ENCODE data around the gene CRACR2A. TPM values are rescaled to one million over a fixed set of nuclear protein-coding genes. Genes with fewer than 3 reads are reported as not detected.

CRACR2A gene
- total RNA-seq, 1 donor = 16.3 TPM

GRCh38 chr12:3611860-3612703 lies 140.8 kb downstream of the CRACR2A start:
- no peaks in the 10 kb centered on the region for H3K36me3 ChIP-seq (ENCODE audit: insufficient read depth, low read length)
- peak; percentile 42 for DNase-seq (ENCODE audit: insufficient read length, low spot score, missing footprints)

GRCh38 chr12:3607821-3608220 lies 145.1 kb downstream of the CRACR2A start:
- Histone ChIP-seq H4K20me1 (ENCODE audit: insufficient read depth, low read length) (no peaks in the 10 kb centered on the region), H3K79me2 (ENCODE audit: insufficient read depth, low read length) (no peaks in the 10 kb centered on the region), H3K27me3 (ENCODE audit: insufficient read depth, low read length) (peaks cover 4% of the 10 kb centered on the region), H3K4me3 (ENCODE audit: insufficient read depth, low read length) (no peak overlapping the region), H3K36me3 (ENCODE audit: insufficient read depth, low read length) (no peaks in the 10 kb centered on the region), H3K9me3 (ENCODE audit: low read depth, low read length) (no peaks in the 10 kb centered on the region), H3K4me2 (ENCODE audit: insufficient read depth, low read length) (no peak overlapping the region), H2AFZ (ENCODE audit: low read length) (no peak overlapping the region), H3K4me1 (ENCODE audit: insufficient read depth, low read length) (peaks cover 6% of the 10 kb centered on the region), H3K27ac (ENCODE audit: low read depth, low read length) (no peak overlapping the region)
- DNase-seq (ENCODE audit: insufficient read length, low spot score, missing footprints) = no peak
- no peak for TF ChIP-seq CTCF (IDR thresholded peaks at IDR 0.05; ENCODE audit: extremely low read depth, low read depth, low read length)

More at GRCh38 chr12:3611860-3612703, 140.8 kb downstream of the CRACR2A start:
- Histone ChIP-seq H3K4me1 (ENCODE audit: insufficient read depth, low read length) (no peaks in the 10 kb centered on the region), H3K79me2 (ENCODE audit: insufficient read depth, low read length) (no peaks in the 10 kb centered on the region), H3K27me3 (ENCODE audit: insufficient read depth, low read length) (no peaks in the 10 kb centered on the region), H3K27ac (ENCODE audit: low read depth, low read length) (no peak overlapping the region), H4K20me1 (ENCODE audit: insufficient read depth, low read length) (no peaks in the 10 kb centered on the region), H2AFZ (ENCODE audit: low read length) (no peak overlapping the region), H3K4me3 (ENCODE audit: insufficient read depth, low read length) (no peak overlapping the region), H3K4me2 (ENCODE audit: insufficient read depth, low read length) (no peak overlapping the region), H3K9me3 (ENCODE audit: low read depth, low read length) (no peaks in the 10 kb centered on the region)
- TF ChIP-seq CTCF (IDR thresholded peaks at IDR 0.05; ENCODE audit: extremely low read depth, low read depth, low read length) = no peak

- Histone ChIP-seq H3K36me3 (ENCODE audit: insufficient read depth, low read length) (no peaks in the 10 kb centered on the region), H3K9me3 (ENCODE audit: low read depth, low read length) (no peaks in the 10 kb centered on the region), H3K4me2 (ENCODE audit: insufficient read depth, low read length) (no peak overlapping the region), H2AFZ (ENCODE audit: low read length) (no peak overlapping the region), H3K79me2 (ENCODE audit: insufficient read depth, low read length) (no peaks in the 10 kb centered on the region), H3K4me1 (ENCODE audit: insufficient read depth, low read length) (peaks cover 6% of the 10 kb centered on the region), H3K4me3 (ENCODE audit: insufficient read depth, low read length) (no peak overlapping the region), H3K27ac (ENCODE audit: low read depth, low read length) (no peak overlapping the region), H3K27me3 (ENCODE audit: insufficient read depth, low read length) (peaks cover 4% of the 10 kb centered on the region), H4K20me1 (ENCODE audit: insufficient read depth, low read length) (no peaks in the 10 kb centered on the region)
- no peak for TF ChIP-seq CTCF (IDR thresholded peaks at IDR 0.05; ENCODE audit: extremely low read depth, low read depth, low read length)
- peak; percentile 25 for DNase-seq (ENCODE audit: insufficient read length, low spot score, missing footprints)
Measured at GRCh38 chr12:3607039-3607720, 145.7 kb downstream of the CRACR2A start.

GRCh38 chr12:3606128-3606527 lies 146.8 kb downstream of the CRACR2A start:
- no peak overlapping the region for H3K27ac ChIP-seq (ENCODE audit: low read depth, low read length)
- no peaks in the 10 kb centered on the region for H3K9me3 ChIP-seq (ENCODE audit: low read depth, low read length)
- H2AFZ ChIP-seq (ENCODE audit: low read length) = no peak overlapping the region
- H3K36me3 ChIP-seq (ENCODE audit: insufficient read depth, low read length) = no peaks in the 10 kb centered on the region
- no peak overlapping the region for H3K4me2 ChIP-seq (ENCODE audit: insufficient read depth, low read length)
- peaks cover 6% of the 10 kb centered on the region for H3K27me3 ChIP-seq (ENCODE audit: insufficient read depth, low read length)
- H4K20me1 ChIP-seq (ENCODE audit: insufficient read depth, low read length) = no peaks in the 10 kb centered on the region
- no peaks in the 10 kb centered on the region for H3K79me2 ChIP-seq (ENCODE audit: insufficient read depth, low read length)
- peaks cover 6% of the 10 kb centered on the region for H3K4me1 ChIP-seq (ENCODE audit: insufficient read depth, low read length)
- no peak overlapping the region for H3K4me3 ChIP-seq (ENCODE audit: insufficient read depth, low read length)
- no peak for DNase-seq (ENCODE audit: insufficient read length, low spot score, missing footprints)
- TF ChIP-seq CTCF (IDR thresholded peaks at IDR 0.05; ENCODE audit: extremely low read depth, low read depth, low read length) = no peak
